Sciatic nerve (tissue), 1 donor: ENCODE measurements around the gene GFOD2. TPM values are rescaled to one million over a fixed set of nuclear protein-coding genes. Genes with fewer than 3 reads are reported as not detected.

Experiments
- total RNA-seq: library from RNA; stranded (reverse); fragmentation: NEBNext Ultra II Directional; extraction: Animal tissue kit (Norgen Biotek cat#: 25700); gene quantifications from one replicate; pipeline ENCODE4 v1.2.1, GENCODE V29; 2021
- donor health status: DM: no; HTN: no; CAD: no.

GFOD2 gene
- total RNA-seq, 1 donor from 2014 or later = 16.8 TPM

Other genes starting within 250 kb of the GFOD2 start
- gene ATP6V0D1, start 238.2 kb downstream of the GFOD2 start, total RNA-seq = 46.4 TPM
- gene AGRP, start 235.8 kb downstream of the GFOD2 start, total RNA-seq = not detected
- gene RIPOR1, start 190.5 kb downstream of the GFOD2 start, total RNA-seq = 116 TPM
- gene CTCF, start 156.8 kb downstream of the GFOD2 start, total RNA-seq = 44.0 TPM
- 2.8 TPM for gene CARMIL2, start 74.2 kb downstream of the GFOD2 start, total RNA-seq
- 21.2 TPM for gene ACD, start 59.1 kb downstream of the GFOD2 start, total RNA-seq
- gene PARD6A, start 58.4 kb downstream of the GFOD2 start, total RNA-seq = 5.6 TPM
- gene ENKD1, start 52.6 kb downstream of the GFOD2 start, total RNA-seq = 19.7 TPM
- 8.6 TPM for gene C16orf86, start 52.5 kb downstream of the GFOD2 start, total RNA-seq
- gene RANBP10, start 87.2 kb upstream of the GFOD2 start, total RNA-seq = 21.7 TPM
- gene TSNAXIP1, start 87.6 kb upstream of the GFOD2 start, total RNA-seq = 1.5 TPM
- 22.7 TPM for gene THAP11, start 123.0 kb upstream of the GFOD2 start, total RNA-seq
- 59.2 TPM for gene NUTF2, start 127.6 kb upstream of the GFOD2 start, total RNA-seq
- gene CENPT, start 128.4 kb upstream of the GFOD2 start, total RNA-seq = 45.1 TPM
- gene EDC4, start 153.7 kb upstream of the GFOD2 start, total RNA-seq = 40.2 TPM
- 1.6 TPM for gene NRN1L, start 165.6 kb upstream of the GFOD2 start, total RNA-seq
- gene PSKH1, start 173.9 kb upstream of the GFOD2 start, total RNA-seq = 27.4 TPM
- 0.98 TPM for gene CTRL, start 212.5 kb upstream of the GFOD2 start, total RNA-seq
- gene PSMB10, start 217.5 kb upstream of the GFOD2 start, total RNA-seq = 35.3 TPM
- gene LCAT, start 224.8 kb upstream of the GFOD2 start, total RNA-seq = 46.2 TPM
- 115 TPM for gene SLC12A4, start 249.3 kb upstream of the GFOD2 start, total RNA-seq